ENCODE measurements around the gene SMPX.

DNA sequence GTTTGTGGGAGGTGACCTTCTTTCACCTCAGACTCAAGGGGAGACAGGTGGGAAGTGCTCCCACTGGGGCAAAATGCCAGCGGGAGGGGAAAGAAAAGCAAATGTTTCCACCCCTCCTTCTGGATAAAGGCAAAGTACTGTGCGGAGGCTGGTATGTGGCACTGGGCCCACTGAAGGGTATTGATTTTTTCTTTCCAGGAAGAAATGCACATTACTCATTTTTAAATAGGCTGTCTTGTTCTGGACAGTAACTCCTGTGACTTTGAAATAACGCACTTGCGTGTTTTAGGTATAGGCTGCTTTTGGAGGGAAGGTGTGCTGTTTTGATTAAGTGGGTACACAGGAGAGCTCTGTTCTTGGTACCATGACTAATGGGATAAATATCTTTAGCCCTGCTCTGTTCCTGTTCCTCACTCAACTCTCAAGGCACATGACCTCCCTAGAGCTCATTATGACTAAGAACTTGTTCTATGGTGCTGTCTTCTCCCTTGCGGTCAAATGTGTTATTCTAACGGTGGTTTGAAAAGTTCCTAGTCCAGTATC, 40.8 kb upstream of the SMPX start:
- TF ChIP-seq, protein P1, sequence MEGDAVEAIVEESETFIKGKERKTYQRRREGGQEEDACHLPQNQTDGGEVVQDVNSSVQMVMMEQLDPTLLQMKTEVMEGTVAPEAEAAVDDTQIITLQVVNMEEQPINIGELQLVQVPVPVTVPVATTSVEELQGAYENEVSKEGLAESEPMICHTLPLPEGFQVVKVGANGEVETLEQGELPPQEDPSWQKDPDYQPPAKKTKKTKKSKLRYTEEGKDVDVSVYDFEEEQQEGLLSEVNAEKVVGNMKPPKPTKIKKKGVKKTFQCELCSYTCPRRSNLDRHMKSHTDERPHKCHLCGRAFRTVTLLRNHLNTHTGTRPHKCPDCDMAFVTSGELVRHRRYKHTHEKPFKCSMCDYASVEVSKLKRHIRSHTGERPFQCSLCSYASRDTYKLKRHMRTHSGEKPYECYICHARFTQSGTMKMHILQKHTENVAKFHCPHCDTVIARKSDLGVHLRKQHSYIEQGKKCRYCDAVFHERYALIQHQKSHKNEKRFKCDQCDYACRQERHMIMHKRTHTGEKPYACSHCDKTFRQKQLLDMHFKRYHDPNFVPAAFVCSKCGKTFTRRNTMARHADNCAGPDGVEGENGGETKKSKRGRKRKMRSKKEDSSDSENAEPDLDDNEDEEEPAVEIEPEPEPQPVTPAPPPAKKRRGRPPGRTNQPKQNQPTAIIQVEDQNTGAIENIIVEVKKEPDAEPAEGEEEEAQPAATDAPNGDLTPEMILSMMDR (conservative IDR thresholded peaks at IDR 0.05 in 1 of 2, IDR thresholded peaks at IDR 0.05 in 1 of 2; ENCODE audit: extremely low read depth in 1 of 2, insufficient read depth in 1 of 2, low read depth in 1 of 2, low read length in 2 of 2) = no peak
- TF ChIP-seq EZH2 (IDR thresholded peaks at IDR 0.05; ENCODE audit: borderline replicate concordance, low read length) = no peak
